Adrenal gland (tissue), 5 donors: Measurements from ENCODE around the gene GLYATL3.
"Not testable (repeated sequence)": the region's sequence is repeated elsewhere in the genome, so short reads cannot be mapped to it uniquely, and the experiment has no call there.

Experiments used
- CTCF ChIP-seq, 6 experiments: fragments of 450-650 bp in 4 of 6; fragments of 200-600 bp in 2 of 6; sonication (generic) in 1 of 6; IDR thresholded peaks; 1 replicate in 5 of 6; 2 replicates in 1 of 6; pipeline versions ENCODE4 v1.5.1 to v1.8.0; 2016 to 2021; ENCODE audit warnings: antibody characterized with exemption in 6 of 6, mild to moderate bottlenecking in 2 of 6, moderate library complexity in 1 of 6
- POLR2A ChIP-seq, 2 donors: fragments of 450-650 bp; IDR thresholded peaks; one replicate each; pipeline ENCODE4 v1.6.1; 2017; ENCODE audit warnings: antibody characterized with exemption in 2 of 2, mild to moderate bottlenecking in 2 of 2, moderate library complexity in 1 of 2
- donor health status: DM: no; HTN: no; CAD: no.

- not testable (repeated sequence) for TF ChIP-seq CTCF, POLR2A (IDR thresholded peaks at IDR 0.05)
These were observed 16.3 kb upstream of the GLYATL3 start for GRCh38 chr6:49483380-49483779.
